Hepatocyte (in vitro differentiated cells): ENCODE results near the gene GABRA4. TPM values are rescaled to one million over a fixed set of nuclear protein-coding genes. Genes with fewer than 3 reads are reported as not detected.

Experiments used
- DNase-seq: peaks from one replicate; pipeline ENCODE4 v3.0.0-alpha.2; 2016; ENCODE audit warnings: low spot score
- H2AFZ ChIP-seq: fragments of 200-600 bp; sonication (generic); 2 replicates; pipeline ENCODE4 v1.6.0; 2016; ENCODE audit warnings: antibody characterized with exemption, mild to moderate bottlenecking
- H3K27ac ChIP-seq: fragments of 200-600 bp; sonication (generic); 2 replicates; pipeline ENCODE4 v1.5.1; 2016; ENCODE audit warnings: mild to moderate bottlenecking
- H3K27me3 ChIP-seq: fragments of 200-600 bp; sonication (generic); 2 replicates; pipeline ENCODE4 v1.6.1; 2016
- H3K36me3 ChIP-seq: fragments of 200-600 bp; sonication (generic); replicated peaks from 2 replicates; pipeline ENCODE4 v1.5.1; 2016; ENCODE audit warnings: low read depth; ENCODE audit not compliant: insufficient read depth
- H3K4me1 ChIP-seq: fragments of 200-600 bp; sonication (generic); 2 replicates; pipeline ENCODE4 v1.5.1; 2016; ENCODE audit warnings: mild to moderate bottlenecking, moderate library complexity; ENCODE audit not compliant: insufficient read depth
- H3K4me2 ChIP-seq: fragments of 200-600 bp; sonication (generic); 2 replicates; pipeline ENCODE4 v1.6.0; 2016
- H3K4me3 ChIP-seq: fragments of 200-600 bp; sonication (generic); 2 replicates; pipeline ENCODE4 v1.5.1; 2016; ENCODE audit warnings: mild to moderate bottlenecking
- H3K79me2 ChIP-seq: fragments of 200-600 bp; sonication (generic); 2 replicates; pipeline ENCODE4 v1.6.0; 2017; ENCODE audit warnings: mild to moderate bottlenecking
- H3K9me2 ChIP-seq: fragments of 200-600 bp; sonication (generic); replicated peaks from 2 replicates; pipeline ENCODE4 v1.6.0; 2017; ENCODE audit warnings: mild to moderate bottlenecking; ENCODE audit not compliant: insufficient read depth
- H3K9me3 ChIP-seq: fragments of 200-600 bp; sonication (generic); 2 replicates; pipeline ENCODE4 v1.5.1; 2016; ENCODE audit warnings: low read depth, mild to moderate bottlenecking
- H4K20me1 ChIP-seq: fragments of 200-600 bp; sonication (generic); 2 replicates; pipeline ENCODE4 v1.6.0; 2016; ENCODE audit warnings: mild to moderate bottlenecking; ENCODE audit not compliant: insufficient read depth, poor library complexity, severe bottlenecking
- CTCF ChIP-seq: fragments of 200-600 bp; sonication (generic); IDR thresholded peaks from 2 replicates; pipeline ENCODE4 v1.5.1; 2016; ENCODE audit warnings: antibody characterized with exemption, mild to moderate bottlenecking; ENCODE audit not compliant: poor library complexity
- EZH2 ChIP-seq: fragments of 200-600 bp; sonication (generic); IDR thresholded peaks from 2 replicates; pipeline ENCODE4 v1.6.1; 2016; ENCODE audit warnings: antibody characterized with exemption, mild to moderate bottlenecking, borderline replicate concordance
- EZH2phosphoT487 ChIP-seq: fragments of 200-600 bp; sonication (generic); IDR thresholded peaks from one replicate; pipeline ENCODE4 v1.6.1; 2018; ENCODE audit warnings: antibody characterized with exemption, mild to moderate bottlenecking, low read depth, moderate library complexity; ENCODE audit not compliant: unreplicated experiment, severe bottlenecking
- WGBS: methylation state at CpG from one replicate; pipeline ENCODE4 v1.1.6; 2016; ENCODE audit warnings: low lambda C conversion rate; ENCODE audit errors: missing lambda C conversion rate; 5-methylcytosine and 5-hydroxymethylcytosine counted together
- polyA plus RNA-seq: library from polyadenylated mRNA; unstranded; fragments of >200 nt; fragmentation: Nextera tagmentation; extraction: Ambion mirVana; gene quantifications from 2 replicates; pipeline ENCODE4 v1.2.1, GENCODE V29; 2016
- total RNA-seq: library from RNA; depleted of rRNA; stranded (reverse); fragments of >200 nt; gene quantifications from 2 replicates; pipeline ENCODE4 v1.2.3, GENCODE V29; 2014

Gene GABRA4
- total and polyA plus RNA-seq, 2 experiments from 2014 or later: 0.27 to 0.73 TPM

DNA sequence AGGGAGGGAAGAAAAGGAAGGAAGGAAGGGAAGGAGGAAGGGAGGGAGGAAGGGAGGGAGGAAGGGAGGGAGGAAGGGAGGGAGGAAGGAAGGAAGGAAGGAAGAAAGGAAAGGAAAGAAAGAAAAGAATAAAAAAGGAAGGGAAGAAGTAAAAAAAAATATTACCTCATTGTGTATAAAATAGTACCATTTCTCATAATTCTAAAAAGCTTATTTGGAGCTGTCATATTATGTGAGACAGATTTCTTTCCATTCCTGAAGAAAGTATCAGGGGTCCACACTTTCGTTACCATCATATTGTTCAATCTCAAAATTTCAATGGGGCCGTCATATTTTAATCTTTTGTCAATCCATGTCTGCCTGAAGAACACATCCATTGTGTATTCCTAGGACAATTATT lies 16.1 kb downstream of the GABRA4 start:
- Histone ChIP-seq H3K9me2 (no peaks in the 10 kb centered on the region), H4K20me1 (no peaks in the 10 kb centered on the region), H3K27me3 (no peaks in the 10 kb centered on the region), H3K9me3 (no peaks in the 10 kb centered on the region), H3K36me3 (no peaks in the 10 kb centered on the region), H3K4me1 (no peaks in the 10 kb centered on the region), H3K27ac (no peak overlapping the region), H3K79me2 (no peaks in the 10 kb centered on the region), H3K4me2 (no peak overlapping the region), H2AFZ (no peak overlapping the region), H3K4me3 (no peak overlapping the region)
- no peak for DNase-seq
- WGBS: 89% methylated on average over 2 of the region's 2 CpGs
- TF ChIP-seq CTCF (no peak), EZH2 (no peak), EZH2phosphoT487 (no peak)

DNA sequence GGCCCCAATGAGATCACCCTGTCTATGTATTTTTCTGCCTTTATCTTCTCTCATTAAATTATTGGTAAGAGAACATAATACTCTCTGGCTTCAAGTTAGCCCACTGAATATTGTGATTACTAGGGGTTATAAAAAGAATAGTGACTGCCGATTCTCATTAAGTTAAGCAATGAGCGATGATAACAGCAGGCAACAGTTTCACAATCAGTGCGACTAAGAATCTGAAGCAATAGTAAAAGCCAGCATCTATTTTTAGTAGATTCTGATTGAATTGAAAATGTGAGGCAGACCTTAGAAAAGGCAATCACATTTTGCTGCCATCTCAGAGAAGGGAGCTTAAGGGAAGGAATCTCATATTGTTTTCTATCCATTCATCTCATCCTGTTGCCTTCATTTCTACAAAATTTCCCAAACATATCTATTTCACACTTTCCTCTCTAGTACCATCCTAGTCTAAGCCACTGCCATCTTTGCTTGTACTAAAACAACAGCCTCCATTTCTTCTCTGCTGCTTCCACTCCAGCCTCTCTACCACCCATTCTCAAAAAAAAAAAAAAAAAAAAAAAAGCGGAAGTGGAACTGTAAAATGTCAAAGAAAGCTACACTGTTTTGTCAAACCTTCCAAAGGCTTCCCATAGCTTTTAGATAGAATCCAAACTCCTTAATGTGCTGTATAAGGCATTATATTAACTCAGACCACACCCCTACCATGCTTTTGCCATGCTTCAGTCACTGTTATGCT lies 17.4 kb downstream of the GABRA4 start:
- H2AFZ ChIP-seq: no peak overlapping the region
- no peaks in the 10 kb centered on the region for H3K27me3 ChIP-seq
- WGBS: 87% methylated on average over 4 of the region's 4 CpGs

DNA sequence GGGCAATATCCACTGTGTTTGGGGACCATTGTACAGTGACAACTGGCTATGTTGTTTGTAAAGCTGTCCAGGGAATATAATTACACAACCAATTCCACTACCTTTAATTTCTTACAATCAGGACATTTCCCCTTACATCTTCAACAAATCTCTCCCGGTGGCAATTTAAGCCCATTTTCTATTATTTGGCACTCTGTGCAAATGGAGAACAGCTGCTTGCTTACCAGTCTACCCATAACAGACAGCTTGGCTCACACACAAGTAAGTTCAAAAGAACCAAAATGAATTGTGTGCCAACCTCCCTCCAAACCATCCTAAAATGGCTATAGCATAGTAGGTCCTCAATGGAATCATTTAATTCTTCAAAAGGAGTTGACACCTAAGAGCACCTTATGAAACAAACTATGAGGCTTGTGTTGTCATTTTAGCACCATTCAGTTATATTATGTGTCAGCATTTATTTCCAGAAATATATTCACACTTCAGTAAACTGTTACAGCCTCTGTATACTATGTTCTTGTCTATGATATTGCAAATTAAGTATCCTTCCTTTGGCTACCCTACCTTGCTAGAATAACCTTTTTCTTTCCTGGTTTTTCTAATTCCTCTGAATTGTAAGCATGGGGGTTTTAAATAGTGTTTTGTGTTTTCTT lies 18.4 kb downstream of the GABRA4 start:
- Histone ChIP-seq H2AFZ (no peak overlapping the region), H3K79me2 (no peaks in the 10 kb centered on the region), H3K4me1 (no peaks in the 10 kb centered on the region), H3K9me2 (no peaks in the 10 kb centered on the region), H3K27ac (no peak overlapping the region), H3K27me3 (no peaks in the 10 kb centered on the region), H3K36me3 (no peaks in the 10 kb centered on the region), H4K20me1 (no peaks in the 10 kb centered on the region), H3K4me3 (no peak overlapping the region), H3K9me3 (no peaks in the 10 kb centered on the region), H3K4me2 (no peak overlapping the region)
- no peak for DNase-seq
- TF ChIP-seq EZH2 (no peak), EZH2phosphoT487 (no peak), CTCF (no peak)
- WGBS: 75% methylated on average over 1 of the region's 1 CpG

More for the DNA sequence above, 17.4 kb downstream of the GABRA4 start:
- H3K9me3 ChIP-seq: no peaks in the 10 kb centered on the region
- no peaks in the 10 kb centered on the region for H3K36me3 ChIP-seq
- no peak overlapping the region for H3K4me3 ChIP-seq
- no peak overlapping the region for H3K4me2 ChIP-seq
- H4K20me1 ChIP-seq: no peaks in the 10 kb centered on the region
- H3K79me2 ChIP-seq: no peaks in the 10 kb centered on the region
- no peak for DNase-seq
- H3K9me2 ChIP-seq: no peaks in the 10 kb centered on the region
- no peaks in the 10 kb centered on the region for H3K4me1 ChIP-seq
- TF ChIP-seq CTCF (no peak), EZH2phosphoT487 (no peak), EZH2 (no peak)
- H3K27ac ChIP-seq: no peak overlapping the region
